Gastrocnemius medialis (tissue), 4 donors: ENCODE data around the gene EYS. TPM values are rescaled to one million over a fixed set of nuclear protein-coding genes. Genes with fewer than 3 reads are reported as not detected.
"Not testable (repeated sequence)": the region's sequence is repeated elsewhere in the genome, so short reads cannot be mapped to it uniquely, and the experiment has no call there.

ENCODE experiments used
- ATAC-seq, 2 donors: fragments of 150-250 bp; one replicate each; pipeline ENCODE4 v1.9.1; 2016
- DNase-seq, 2 donors: peaks; one replicate each; pipeline ENCODE4 v3.0.0-alpha.2; 2019
- H3K27ac ChIP-seq, 4 donors: fragments of 200-600 bp; sonication (generic); 1 replicate in 1 of 4; 2 replicates in 3 of 4; pipeline ENCODE4 v1.5.1; 2016 to 2018; ENCODE audit warnings: mild to moderate bottlenecking in 2 of 4, moderate library complexity in 1 of 4
- H3K27me3 ChIP-seq, 3 donors: fragments of 200-600 bp; sonication (generic) in 2 of 3; 1 replicate in 1 of 3; 2 replicates in 2 of 3; pipeline versions ENCODE4 v1.5.1 to v1.6.0; 2016 to 2019; ENCODE audit warnings: mild to moderate bottlenecking in 1 of 3, moderate library complexity in 1 of 3
- H3K36me3 ChIP-seq, 2 donors: fragments of 200-600 bp; sonication (generic) in 1 of 2; one replicate each; pipeline ENCODE4 v1.5.1; 2017 to 2018
- H3K4me1 ChIP-seq, 2 donors: fragments of 200-600 bp; sonication (generic) in 1 of 2; one replicate each; pipeline ENCODE4 v1.5.1; 2016 to 2017; ENCODE audit warnings: mild to moderate bottlenecking in 2 of 2
- H3K4me3 ChIP-seq, 4 donors: fragments of 200-600 bp; sonication (generic) in 3 of 4; 1 replicate in 1 of 4; 2 replicates in 3 of 4; pipeline ENCODE4 v1.5.1; 2016 to 2019; ENCODE audit warnings: mild to moderate bottlenecking in 2 of 4
- H3K9me3 ChIP-seq, 3 donors: fragments of 200-600 bp; sonication (generic) in 2 of 3; 1 replicate in 1 of 3; 2 replicates in 2 of 3; pipeline ENCODE4 v1.5.1; 2016 to 2019
- POLR2A ChIP-seq, 2 donors: fragments of 450-650 bp; IDR thresholded peaks; one replicate each; pipeline ENCODE4 v1.6.1; 2017; ENCODE audit warnings: antibody characterized with exemption in 2 of 2, mild to moderate bottlenecking in 2 of 2, moderate library complexity in 2 of 2
- in situ Hi-C, 4 donors: fragments of 200-750 bp; cut with MboI; loops; one replicate each; pipeline versions ENCODE4 v1.15.0 to v1.8.0; 2017; ENCODE audit warnings: low sequenced_read_pairs in 4 of 4
- intact Hi-C: fragments of 100-400 bp; cut with DNase I; formaldehyde crosslinking; loops from one replicate; pipeline ENCODE4 v1.15.1; 2023; ENCODE audit warnings: low total_unique reads
- total RNA-seq, 4 donors: library from RNA; depleted of rRNA; stranded (reverse); fragments of >200 nt; gene quantifications; one replicate each; pipeline versions ENCODE4 v1.1.0 to v1.2.3, GENCODE V29; 2016
- TF ChIP-seq, protein P1 (sequence below), 5 experiments: fragments of 450-650 bp in 3 of 5; fragments of 200-600 bp in 2 of 5; sonication (generic) in 2 of 5; IDR thresholded peaks in 4 of 5; conservative IDR thresholded peaks in 1 of 5; 1 replicate in 4 of 5; 2 replicates in 1 of 5; pipeline ENCODE4 v1.5.1; 2016 to 2019; ENCODE audit warnings: antibody characterized with exemption in 5 of 5, mild to moderate bottlenecking in 3 of 5, moderate library complexity in 3 of 5

EYS gene
- total RNA-seq, 4 donors from 2014 or later: 0.20 TPM; not detected in 3

DNA sequence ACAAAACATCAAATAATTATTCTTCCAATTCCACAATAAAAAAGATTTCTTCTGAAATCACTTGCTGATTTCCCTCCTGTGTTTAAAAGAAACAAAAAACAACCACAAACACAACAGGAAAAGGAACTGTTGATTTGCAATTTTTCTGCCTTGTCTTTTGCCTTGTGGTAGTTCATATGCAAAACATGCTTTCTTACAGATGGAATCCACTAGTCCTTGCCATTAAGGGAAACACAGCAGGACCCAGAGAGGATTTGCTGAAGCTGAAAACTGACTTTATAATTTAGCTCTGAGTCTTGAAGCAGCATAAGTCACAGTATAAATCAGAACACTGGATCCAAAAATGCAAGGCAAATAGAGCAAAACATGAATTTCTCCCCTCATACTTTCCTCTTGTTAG lies 1742.7 kb downstream of the EYS start:
- no peak overlapping the region for H3K4me3 ChIP-seq
- intact Hi-C loops (no loop called here), in situ Hi-C loops (no loop called here)
- H3K36me3 ChIP-seq: no peaks in the 10 kb centered on the region
- H3K4me1 ChIP-seq: no peaks in the 10 kb centered on the region
- no peaks in the 10 kb centered on the region for H3K27me3 ChIP-seq
- DNase-seq: no peak
- H3K27ac ChIP-seq: no peak overlapping the region
- no peaks in the 10 kb centered on the region for H3K9me3 ChIP-seq
- ATAC-seq: no peak
- TF ChIP-seq, protein P1, sequence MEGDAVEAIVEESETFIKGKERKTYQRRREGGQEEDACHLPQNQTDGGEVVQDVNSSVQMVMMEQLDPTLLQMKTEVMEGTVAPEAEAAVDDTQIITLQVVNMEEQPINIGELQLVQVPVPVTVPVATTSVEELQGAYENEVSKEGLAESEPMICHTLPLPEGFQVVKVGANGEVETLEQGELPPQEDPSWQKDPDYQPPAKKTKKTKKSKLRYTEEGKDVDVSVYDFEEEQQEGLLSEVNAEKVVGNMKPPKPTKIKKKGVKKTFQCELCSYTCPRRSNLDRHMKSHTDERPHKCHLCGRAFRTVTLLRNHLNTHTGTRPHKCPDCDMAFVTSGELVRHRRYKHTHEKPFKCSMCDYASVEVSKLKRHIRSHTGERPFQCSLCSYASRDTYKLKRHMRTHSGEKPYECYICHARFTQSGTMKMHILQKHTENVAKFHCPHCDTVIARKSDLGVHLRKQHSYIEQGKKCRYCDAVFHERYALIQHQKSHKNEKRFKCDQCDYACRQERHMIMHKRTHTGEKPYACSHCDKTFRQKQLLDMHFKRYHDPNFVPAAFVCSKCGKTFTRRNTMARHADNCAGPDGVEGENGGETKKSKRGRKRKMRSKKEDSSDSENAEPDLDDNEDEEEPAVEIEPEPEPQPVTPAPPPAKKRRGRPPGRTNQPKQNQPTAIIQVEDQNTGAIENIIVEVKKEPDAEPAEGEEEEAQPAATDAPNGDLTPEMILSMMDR (IDR thresholded peaks at IDR 0.05 in 4 of 5, conservative IDR thresholded peaks at IDR 0.05 in 1 of 5): no peak
- no peak for TF ChIP-seq POLR2A (IDR thresholded peaks at IDR 0.05)

DNA sequence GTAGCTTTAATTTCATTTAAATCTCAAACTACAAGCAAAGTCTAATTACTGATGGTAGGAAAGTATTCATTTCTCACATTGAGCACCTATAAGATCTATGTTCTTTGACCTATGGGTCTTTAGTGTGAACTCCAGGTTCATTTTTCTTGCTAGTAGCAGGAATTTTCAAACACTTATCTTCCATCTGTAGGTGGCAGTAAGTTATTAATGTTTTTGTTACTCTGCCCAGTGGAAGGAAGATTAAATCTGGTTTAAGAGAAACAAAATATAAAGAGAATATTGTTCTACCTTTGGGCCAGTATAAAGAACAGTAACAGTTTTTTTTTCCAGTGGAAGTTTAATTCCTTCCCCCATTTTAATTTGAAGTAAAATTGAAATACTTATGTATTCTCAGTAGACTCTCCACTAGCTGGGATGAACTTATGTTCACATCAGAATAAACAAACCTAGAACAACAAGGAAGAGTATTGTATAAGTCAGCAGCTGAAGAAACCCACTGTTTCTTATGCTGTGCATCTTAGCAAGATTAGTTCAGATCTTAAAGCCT lies 1743.2 kb downstream of the EYS start:
- H3K27ac ChIP-seq: no peak overlapping the region
- no peaks in the 10 kb centered on the region for H3K36me3 ChIP-seq
- intact Hi-C loops (no loop called here), in situ Hi-C loops (no loop called here)
- no peaks in the 10 kb centered on the region for H3K4me1 ChIP-seq
- TF ChIP-seq POLR2A (IDR thresholded peaks at IDR 0.05): no peak
- TF ChIP-seq, protein P1 (IDR thresholded peaks at IDR 0.05 in 4 of 5, conservative IDR thresholded peaks at IDR 0.05 in 1 of 5): no peak
- no peaks in the 10 kb centered on the region for H3K27me3 ChIP-seq
- ATAC-seq (no peak), DNase-seq (no peak)
- no peak overlapping the region for H3K4me3 ChIP-seq
- H3K9me3 ChIP-seq: no peaks in the 10 kb centered on the region

DNA sequence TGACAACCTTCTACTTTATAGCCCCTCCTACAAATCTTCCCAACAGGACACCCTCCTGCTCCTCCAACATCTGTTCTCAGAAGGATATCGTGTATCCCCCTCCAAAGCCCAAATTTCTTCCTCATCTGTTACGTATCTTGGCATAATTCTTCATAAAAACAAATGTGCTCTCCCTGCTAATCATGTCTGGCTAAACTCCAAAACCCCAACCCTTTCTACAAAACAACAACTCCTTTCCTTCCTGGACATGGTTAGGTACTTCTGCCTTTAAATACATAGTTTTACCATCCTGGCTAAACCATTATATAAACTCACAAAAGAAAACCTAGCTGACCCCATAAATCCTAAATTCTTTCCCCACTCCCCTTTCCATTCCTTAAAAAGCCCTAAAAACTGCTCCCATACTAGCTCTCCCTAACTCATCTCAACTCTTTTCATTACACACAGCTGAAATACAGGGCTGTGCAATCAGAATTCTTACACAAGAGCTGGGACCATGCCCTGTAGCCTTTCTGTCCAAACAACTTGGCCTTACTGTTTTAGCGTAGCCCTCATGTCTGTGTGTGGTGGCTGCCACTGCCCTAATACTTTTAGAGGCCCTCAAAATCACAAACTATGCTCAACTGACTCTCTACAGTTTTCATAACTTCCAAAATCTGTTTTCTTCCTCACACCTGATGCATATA lies 1753.5 kb downstream of the EYS start:
- in situ Hi-C loops, ATAC-seq, H3K9me3 ChIP-seq, H3K4me1 ChIP-seq, H3K27me3 ChIP-seq, H3K4me3 ChIP-seq, H3K36me3 ChIP-seq, intact Hi-C loops, H3K27ac ChIP-seq, DNase-seq: not testable (repeated sequence)

DNA sequence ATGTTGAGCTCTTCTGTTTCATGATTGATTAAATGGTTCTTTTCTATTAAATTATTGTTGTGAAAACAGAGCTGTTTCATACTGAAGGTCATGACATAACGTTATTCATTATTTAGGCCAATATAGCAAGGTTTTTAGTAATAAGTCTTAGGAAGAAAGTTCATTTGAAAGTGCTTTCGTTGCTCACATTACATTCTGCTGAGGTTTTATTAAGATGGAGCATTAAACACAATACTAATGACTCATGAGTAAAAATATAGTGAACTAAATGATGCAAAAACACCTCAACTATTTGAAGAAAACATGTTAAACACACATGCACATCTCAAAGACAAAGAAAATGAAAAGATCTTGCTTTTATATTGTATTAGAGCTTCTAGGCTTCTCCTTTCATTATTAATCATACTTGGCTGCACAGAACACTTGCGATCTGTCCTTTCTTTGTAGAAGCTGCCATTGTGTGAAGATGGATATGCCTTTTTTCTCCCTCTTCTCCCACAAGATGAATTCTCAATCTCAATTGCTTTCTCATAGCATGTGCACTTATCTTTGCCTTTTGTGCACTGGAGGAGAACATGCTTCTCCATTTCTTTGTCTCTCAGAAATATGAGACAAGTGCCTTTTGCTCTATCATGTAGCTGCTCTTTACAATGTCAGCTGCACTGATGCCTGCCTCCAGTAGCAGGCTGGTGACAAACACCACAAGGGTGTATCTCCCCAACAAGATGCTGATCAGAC lies 1759.1 kb downstream of the EYS start:
- TF ChIP-seq POLR2A (IDR thresholded peaks at IDR 0.05): no peak
- H3K4me3 ChIP-seq: no peak overlapping the region
- H3K36me3 ChIP-seq: no peaks in the 10 kb centered on the region
- no peak overlapping the region for H3K27ac ChIP-seq
- H3K9me3 ChIP-seq: no peaks in the 10 kb centered on the region
- H3K27me3 ChIP-seq: no peaks in the 10 kb centered on the region
- no peak for ATAC-seq
- intact Hi-C loops: no loop called here
- in situ Hi-C loops: no loop called here
- no peaks in the 10 kb centered on the region for H3K4me1 ChIP-seq
- DNase-seq: no peak

DNA sequence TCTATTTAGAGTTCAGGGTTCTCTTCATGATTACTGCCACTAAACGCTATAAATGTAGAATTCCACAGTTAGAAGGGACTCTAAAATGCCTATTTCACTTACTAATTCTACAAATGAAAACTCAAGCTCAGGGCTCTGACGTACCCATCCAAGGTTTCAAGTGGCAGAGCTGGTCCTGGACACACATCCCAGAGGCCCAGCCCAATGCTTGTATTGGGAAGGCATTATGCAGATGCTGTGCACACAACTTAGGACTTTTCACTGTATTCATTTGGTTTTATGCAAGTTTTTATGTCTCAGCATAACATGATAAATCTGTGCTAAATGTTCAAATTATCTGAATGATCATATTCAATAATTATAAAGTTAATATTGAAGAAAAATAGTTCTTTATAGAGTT lies 1761.0 kb downstream of the EYS start:
- no peaks in the 10 kb centered on the region for H3K27me3 ChIP-seq
- intact Hi-C loops (no loop called here), in situ Hi-C loops (no loop called here)
- H3K27ac ChIP-seq: no peak overlapping the region
- no peaks in the 10 kb centered on the region for H3K36me3 ChIP-seq
- H3K4me3 ChIP-seq: no peak overlapping the region
- H3K4me1 ChIP-seq: no peaks in the 10 kb centered on the region
- TF ChIP-seq POLR2A (IDR thresholded peaks at IDR 0.05): no peak
- TF ChIP-seq, protein P1 (IDR thresholded peaks at IDR 0.05 in 4 of 5, conservative IDR thresholded peaks at IDR 0.05 in 1 of 5): no peak
- no peaks in the 10 kb centered on the region for H3K9me3 ChIP-seq
- ATAC-seq (no peak), DNase-seq (no peak)
